SHP77 (cell line): Measurements from ENCODE around the gene ZSWIM8.
"Not testable (repeated sequence)": the region's sequence is repeated elsewhere in the genome, so short reads cannot be mapped to it uniquely, and the experiment has no call there.

ENCODE experiments used
- DNase-seq, 2 experiments: peaks; one replicate each; lab custom pipeline; 2025; lab: John Stamatoyannopoulos, UW

Gene ZSWIM8

DNA sequence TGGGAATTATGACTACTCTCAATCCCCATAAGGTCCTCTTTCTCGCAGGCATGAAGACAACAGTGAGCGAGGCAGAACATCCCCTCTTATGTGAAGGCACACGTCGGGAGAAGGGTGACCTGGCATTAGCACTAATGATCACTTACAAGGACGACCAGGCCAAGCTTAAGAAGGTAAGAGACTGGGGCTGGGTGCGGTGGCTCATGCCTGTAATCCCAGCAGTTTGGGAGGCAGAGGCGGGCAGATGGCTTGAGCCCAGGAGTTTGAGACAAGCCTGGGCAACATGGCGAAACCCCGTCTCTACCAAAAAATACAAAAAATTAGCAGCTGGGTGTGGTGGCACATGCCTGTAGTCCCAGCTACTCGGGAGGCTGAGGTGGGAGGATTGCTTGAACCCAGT is 10.1 kb downstream of the ZSWIM8 start:
- DNase-seq: not testable (repeated sequence)

- DNase-seq: not testable (repeated sequence)
These were observed 10.6 kb downstream of the ZSWIM8 start for GRCh38 chr10:73796035-73796434.

GRCh38 chr10:73796766-73797165 is 11.4 kb downstream of the ZSWIM8 start:
- no peak for DNase-seq

- no peak for DNase-seq
These were observed 12.1 kb downstream of the ZSWIM8 start for GRCh38 chr10:73797324-73798025.

- no peak for DNase-seq
These were observed 12.7 kb downstream of the ZSWIM8 start for GRCh38 chr10:73798087-73798486.

GRCh38 chr10:73798927-73799560 is 13.6 kb downstream of the ZSWIM8 start:
- DNase-seq: no peak

DNA sequence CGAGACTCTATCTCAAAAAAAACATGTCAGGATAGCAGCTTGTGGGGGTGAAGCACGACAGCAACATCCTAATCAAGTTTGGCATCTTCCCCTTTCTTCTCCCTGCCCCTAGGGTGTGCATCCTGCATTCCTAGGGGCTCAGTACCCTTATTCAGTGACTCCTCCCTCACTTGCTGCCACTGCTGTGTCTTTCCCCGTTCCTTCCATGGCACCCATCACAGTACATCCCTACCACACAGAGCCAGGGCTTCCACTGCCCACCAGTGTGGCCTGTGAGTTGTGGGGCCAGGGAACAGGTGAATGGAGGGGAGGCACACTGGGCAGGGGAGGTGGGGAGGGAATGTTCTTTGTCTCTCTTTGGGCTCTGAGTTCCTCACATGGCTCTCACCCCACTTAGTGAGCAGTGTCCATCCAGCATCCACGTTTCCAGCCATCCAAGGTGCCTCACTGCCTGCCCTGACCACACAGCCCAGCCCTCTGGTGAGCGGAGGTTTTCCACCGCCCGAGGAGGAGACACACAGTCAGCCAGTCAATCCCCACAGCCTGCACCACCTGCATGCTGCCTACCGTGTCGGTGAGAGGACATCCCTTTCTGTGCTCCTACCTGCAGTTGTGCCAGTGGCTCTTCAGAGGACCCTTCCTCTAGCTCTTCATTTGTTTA is 14.6 kb downstream of the ZSWIM8 start:
- no peak for DNase-seq

DNA sequence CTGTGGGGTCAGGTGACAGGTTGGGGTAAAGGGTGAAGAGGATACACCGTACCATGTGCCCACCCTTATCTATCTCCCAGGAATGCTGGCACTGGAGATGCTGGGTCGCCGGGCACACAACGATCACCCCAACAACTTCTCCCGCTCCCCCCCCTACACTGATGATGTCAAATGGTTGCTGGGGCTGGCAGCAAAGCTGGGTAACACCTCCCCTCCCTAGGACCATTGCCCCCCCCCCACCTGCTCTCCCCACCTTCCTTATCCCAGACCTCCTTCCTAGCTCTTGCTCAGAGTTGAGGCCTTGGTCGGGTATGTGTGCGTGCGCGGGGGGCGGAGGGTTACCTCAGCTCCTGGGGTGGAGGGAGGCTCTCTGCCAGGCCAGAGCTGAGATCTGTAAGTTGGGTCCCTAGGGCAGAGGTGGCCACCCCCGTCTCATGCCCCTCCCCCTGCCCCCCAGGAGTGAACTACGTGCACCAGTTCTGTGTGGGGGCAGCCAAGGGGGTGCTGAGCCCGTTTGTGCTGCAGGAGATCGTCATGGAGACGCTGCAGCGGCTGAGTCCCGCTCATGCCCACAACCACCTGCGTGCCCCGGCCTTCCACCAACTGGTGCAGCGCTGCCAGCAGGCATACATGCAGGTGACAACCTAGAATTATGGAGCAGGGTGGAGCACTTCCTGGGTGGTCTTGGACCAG is 15.3 kb downstream of the ZSWIM8 start:
- DNase-seq: no peak

- DNase-seq: no peak
These were observed 15.8 kb downstream of the ZSWIM8 start for GRCh38 chr10:73801253-73801590.

- DNase-seq: no peak
These were observed 17.0 kb downstream of the ZSWIM8 start for GRCh38 chr10:73802276-73802991.

GRCh38 chr10:73803680-73804286 is 18.4 kb downstream of the ZSWIM8 start:
- no peak for DNase-seq

- no peak for DNase-seq
These were observed 21.0 kb downstream of the ZSWIM8 start for GRCh38 chr10:73806176-73806950.

DNA sequence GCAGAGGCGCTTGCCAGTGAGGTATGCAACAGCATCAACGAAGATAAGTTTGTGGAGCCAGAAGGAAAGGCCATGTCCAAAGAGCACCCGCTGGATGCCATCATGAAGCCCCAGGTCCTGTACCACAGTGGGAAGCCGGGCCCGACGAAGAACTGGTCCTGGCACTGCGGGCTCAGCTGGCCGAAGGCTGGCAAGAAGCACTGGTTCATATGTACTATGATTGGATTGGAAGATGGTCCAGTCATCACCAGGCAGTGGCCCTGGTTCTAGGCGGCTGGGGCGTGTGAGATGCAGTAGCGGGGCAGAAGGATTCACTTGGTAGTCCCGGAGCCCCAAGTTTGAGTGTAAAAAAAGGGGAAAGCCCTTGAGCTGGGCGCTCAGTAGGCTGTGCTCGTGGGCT is 22.1 kb downstream of the ZSWIM8 start:
- no peak for DNase-seq

GRCh38 chr10:73808021-73808815 is 22.8 kb downstream of the ZSWIM8 start:
- DNase-seq: no peak

- no peak for DNase-seq
These were observed 23.8 kb downstream of the ZSWIM8 start for GRCh38 chr10:73809061-73809818.

- DNase-seq: no peak
These were observed 24.9 kb downstream of the ZSWIM8 start for GRCh38 chr10:73810358-73810734.

- no peak for DNase-seq
These were observed 25.5 kb downstream of the ZSWIM8 start for GRCh38 chr10:73810735-73811465.

DNA sequence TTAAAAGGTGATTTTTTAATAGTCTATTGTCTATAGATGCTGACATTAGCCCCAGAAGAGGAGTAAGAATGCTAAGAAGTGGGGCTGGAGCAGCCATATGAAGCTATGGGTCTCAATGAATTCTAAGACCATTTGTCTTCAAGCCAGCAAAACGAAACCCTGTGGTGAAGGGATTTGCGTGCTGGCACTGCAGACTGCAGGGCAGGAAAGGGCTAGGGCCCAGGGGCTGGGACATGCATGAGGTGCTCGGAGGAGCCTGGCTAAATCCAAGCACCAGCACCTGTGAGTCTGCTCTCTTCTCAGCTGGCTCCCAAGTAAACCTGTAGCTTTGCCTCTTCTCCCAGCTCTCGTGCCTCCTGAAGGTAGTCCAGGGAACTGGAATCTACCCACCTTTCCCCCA is 27.3 kb downstream of the ZSWIM8 start:
- DNase-seq: no peak

DNA sequence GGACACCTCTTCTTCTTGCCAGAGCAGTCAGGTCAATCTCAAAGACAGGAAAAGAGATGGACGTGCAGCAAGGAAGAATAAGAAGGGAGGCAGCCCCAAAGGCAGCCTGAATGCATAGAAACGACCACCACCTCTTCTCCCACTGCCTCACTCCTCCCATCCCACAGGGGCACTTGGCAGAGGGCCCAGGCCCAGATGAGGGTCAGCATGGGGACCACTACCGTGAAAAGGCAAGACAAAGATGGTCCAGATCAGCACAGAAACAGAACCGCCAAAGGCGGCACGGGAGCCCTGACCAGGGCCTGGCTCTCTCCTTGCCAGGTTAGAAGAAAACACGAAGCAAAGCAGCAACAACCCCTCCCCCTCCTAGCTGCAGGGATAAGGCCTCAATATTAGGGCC is 27.9 kb downstream of the ZSWIM8 start:
- DNase-seq: no peak
